AG10803 (cell line): Measurements from ENCODE around the gene UNC45B.

Experiments
- DNase-seq: peaks from one replicate; pipeline ENCODE4 v3.0.0; 2010; ENCODE audit warnings: low read depth
- H3K4me3 ChIP-seq: 2 replicates; pipeline ENCODE4 v1.5.1; 2011; ENCODE audit warnings: mild to moderate bottlenecking, low read length, control low read depth
- CTCF ChIP-seq: conservative IDR thresholded peaks from 2 replicates; pipeline ENCODE4 v1.5.1; 2011; ENCODE audit warnings: mild to moderate bottlenecking, low read length, control low read depth, inconsistent platforms

Gene UNC45B

GRCh38 chr17:35129973-35130351 lies 17.7 kb upstream of the UNC45B start:
- H3K4me3 ChIP-seq: no peak overlapping the region
- DNase-seq: no peak
- TF ChIP-seq CTCF: no peak

GRCh38 chr17:35130392-35130791 lies 17.2 kb upstream of the UNC45B start:
- H3K4me3 ChIP-seq: no peak overlapping the region
- no peak for DNase-seq
- no peak for TF ChIP-seq CTCF

GRCh38 chr17:35132099-35132498 lies 15.5 kb upstream of the UNC45B start:
- no peak overlapping the region for H3K4me3 ChIP-seq
- no peak for DNase-seq

GRCh38 chr17:35132816-35133550 lies 14.6 kb upstream of the UNC45B start:
- TF ChIP-seq CTCF: no peak
- no peak overlapping the region for H3K4me3 ChIP-seq
- DNase-seq: no peak

More at GRCh38 chr17:35132099-35132498, 15.5 kb upstream of the UNC45B start:
- TF ChIP-seq CTCF: no peak

- TF ChIP-seq CTCF: no peak
- DNase-seq: no peak
- no peak overlapping the region for H3K4me3 ChIP-seq
Measured at GRCh38 chr17:35135322-35135721, 12.3 kb upstream of the UNC45B start.

- DNase-seq: no peak
- no peak overlapping the region for H3K4me3 ChIP-seq
- TF ChIP-seq CTCF: no peak
Measured at GRCh38 chr17:35138218-35138617, 9.4 kb upstream of the UNC45B start.

GRCh38 chr17:35141681-35142466 lies 5.7 kb upstream of the UNC45B start, which contains the start of gene NLE1:
NLE1 (minus strand) TSS chr17:35142303; CDS start chr17:35142275, 28 bp downstream.
- peak within 1 kb of the TSS; percentile 97 for H3K4me3 ChIP-seq
- peak; percentile 83 for DNase-seq
- peak; percentile 87 for TF ChIP-seq CTCF
